ENCODE data around the gene RSF1. TPM values are rescaled to one million over a fixed set of nuclear protein-coding genes. Genes with fewer than 3 reads are reported as not detected.

RSF1 gene, protein sequence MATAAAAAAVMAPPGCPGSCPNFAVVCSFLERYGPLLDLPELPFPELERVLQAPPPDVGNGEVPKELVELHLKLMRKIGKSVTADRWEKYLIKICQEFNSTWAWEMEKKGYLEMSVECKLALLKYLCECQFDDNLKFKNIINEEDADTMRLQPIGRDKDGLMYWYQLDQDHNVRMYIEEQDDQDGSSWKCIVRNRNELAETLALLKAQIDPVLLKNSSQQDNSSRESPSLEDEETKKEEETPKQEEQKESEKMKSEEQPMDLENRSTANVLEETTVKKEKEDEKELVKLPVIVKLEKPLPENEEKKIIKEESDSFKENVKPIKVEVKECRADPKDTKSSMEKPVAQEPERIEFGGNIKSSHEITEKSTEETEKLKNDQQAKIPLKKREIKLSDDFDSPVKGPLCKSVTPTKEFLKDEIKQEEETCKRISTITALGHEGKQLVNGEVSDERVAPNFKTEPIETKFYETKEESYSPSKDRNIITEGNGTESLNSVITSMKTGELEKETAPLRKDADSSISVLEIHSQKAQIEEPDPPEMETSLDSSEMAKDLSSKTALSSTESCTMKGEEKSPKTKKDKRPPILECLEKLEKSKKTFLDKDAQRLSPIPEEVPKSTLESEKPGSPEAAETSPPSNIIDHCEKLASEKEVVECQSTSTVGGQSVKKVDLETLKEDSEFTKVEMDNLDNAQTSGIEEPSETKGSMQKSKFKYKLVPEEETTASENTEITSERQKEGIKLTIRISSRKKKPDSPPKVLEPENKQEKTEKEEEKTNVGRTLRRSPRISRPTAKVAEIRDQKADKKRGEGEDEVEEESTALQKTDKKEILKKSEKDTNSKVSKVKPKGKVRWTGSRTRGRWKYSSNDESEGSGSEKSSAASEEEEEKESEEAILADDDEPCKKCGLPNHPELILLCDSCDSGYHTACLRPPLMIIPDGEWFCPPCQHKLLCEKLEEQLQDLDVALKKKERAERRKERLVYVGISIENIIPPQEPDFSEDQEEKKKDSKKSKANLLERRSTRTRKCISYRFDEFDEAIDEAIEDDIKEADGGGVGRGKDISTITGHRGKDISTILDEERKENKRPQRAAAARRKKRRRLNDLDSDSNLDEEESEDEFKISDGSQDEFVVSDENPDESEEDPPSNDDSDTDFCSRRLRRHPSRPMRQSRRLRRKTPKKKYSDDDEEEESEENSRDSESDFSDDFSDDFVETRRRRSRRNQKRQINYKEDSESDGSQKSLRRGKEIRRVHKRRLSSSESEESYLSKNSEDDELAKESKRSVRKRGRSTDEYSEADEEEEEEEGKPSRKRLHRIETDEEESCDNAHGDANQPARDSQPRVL (N-terminal part only)
- total RNA-seq (2022; extraction: Qiagen RNA extraction; ENCODE audit: low read depth) = 14.4 to 21.7 TPM (median 17.2 TPM) in 5 replicates

DNA sequence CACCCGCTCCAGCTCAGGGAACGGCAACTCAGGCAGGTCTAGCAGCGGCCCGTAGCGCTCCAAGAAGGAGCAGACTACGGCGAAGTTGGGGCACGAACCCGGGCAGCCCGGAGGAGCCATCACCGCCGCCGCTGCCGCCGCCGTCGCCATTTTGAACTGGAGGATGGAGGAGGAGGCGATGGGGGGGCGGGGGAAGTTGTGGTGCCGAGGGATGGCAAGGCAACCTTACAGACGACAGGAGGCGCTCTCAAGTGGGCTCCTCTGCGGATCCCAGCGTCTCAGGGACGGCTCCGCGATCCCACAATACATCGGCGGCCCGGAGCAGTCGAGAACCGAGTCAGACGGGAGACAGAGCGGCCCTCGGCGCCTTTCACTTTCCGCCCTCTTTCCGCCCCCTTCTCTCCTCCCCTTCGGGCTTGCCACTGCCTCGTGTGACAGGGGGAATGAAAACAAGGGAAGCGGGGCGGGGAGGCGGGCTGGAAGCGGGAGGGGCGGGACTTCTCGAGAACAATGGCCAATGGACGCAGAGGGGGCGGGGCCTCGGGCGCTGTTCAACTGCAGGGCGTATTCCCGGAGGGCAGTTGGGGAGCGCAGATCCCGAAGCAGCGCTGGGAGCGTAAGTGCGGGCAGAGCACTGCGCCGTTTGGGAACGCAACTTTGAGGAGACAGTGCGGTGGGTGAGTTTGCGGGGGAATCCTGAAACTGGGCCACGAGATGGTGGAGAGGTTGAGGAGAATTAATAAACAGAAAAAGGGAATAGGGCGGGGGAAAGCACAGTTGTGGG, at the start of gene RSF1, which contains the start of gene AAMDC:
RSF1 (minus strand) TSS at position 158 of the 784 bp plus-strand sequence; CDS start at position 150, 8 bp downstream.
AAMDC (plus strand) TSS at position 580 of the 784 bp plus-strand sequence. CDS start 21,353 bp downstream, outside the sequence.

DNA sequence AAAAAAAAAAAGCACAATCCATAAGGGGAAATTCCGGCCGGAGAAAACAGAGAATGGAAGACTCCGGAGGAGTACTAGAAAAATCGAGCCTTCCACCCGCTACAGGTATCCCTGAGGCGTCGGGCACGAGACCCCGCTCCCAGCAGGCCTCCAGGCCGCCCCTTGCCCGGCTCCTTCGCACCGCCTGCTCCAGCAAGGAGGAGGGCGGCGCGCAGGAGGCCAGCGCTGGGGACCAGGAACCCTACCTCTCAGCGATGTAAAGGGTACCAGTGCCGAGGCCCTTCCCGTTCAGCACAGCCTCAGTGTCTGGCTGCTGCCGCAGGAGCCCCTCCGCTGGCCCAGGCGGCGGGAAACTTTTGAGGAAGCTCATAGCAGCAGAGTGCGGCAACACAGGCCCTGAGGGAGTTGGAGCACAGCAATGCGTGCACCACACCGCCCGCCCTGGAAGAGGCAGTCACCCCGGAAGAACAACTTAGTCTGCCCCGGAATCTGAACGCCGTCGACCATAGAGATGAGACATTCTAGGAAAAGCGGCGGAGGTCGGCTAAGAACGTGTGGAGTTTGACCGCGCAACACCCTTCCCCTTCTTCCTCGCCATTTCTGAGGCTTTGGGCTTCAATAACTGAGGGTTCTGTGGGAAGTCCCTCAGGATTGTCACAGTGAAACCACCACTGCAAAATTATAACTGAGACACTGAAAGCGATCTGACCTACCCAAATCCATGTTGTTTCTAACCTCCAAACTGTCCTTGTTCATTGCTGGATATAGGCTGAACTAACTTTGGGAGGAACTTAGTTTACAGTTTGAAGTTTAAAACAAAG, 183.0 kb downstream of the RSF1 start, which contains the start of gene CLNS1A:
CLNS1A (minus strand) TSS at position 450 of the 821 bp plus-strand sequence; CDS start at position 370, 80 bp downstream.

Other genes with a start within 250 kb of the RSF1 start
- 1.5 to 3.3 TPM (median 2.6 TPM) in 5 replicates for gene AQP11, start 230.8 kb downstream of the RSF1 start, total RNA-seq (2022; extraction: Qiagen RNA extraction; ENCODE audit: low read depth)
- gene CLNS1A, start 182.9 kb downstream of the RSF1 start, total RNA-seq (2022; extraction: Qiagen RNA extraction; ENCODE audit: low read depth) = 151 to 201 TPM (median 156 TPM) in 5 replicates
- gene AAMDC, start 422 bp upstream of the RSF1 start, total RNA-seq (2022; extraction: Qiagen RNA extraction; ENCODE audit: low read depth) = 24.1 to 39.5 TPM (median 30.8 TPM) in 5 replicates
- gene INTS4, start 173.9 kb upstream of the RSF1 start, total RNA-seq (2022; extraction: Qiagen RNA extraction; ENCODE audit: low read depth) = 16.3 to 20.0 TPM (median 18.2 TPM) in 5 replicates
- gene KCTD14, start 202.6 kb upstream of the RSF1 start, total RNA-seq (2022; extraction: Qiagen RNA extraction; ENCODE audit: low read depth) = 1.4 to 2.2 TPM (median 2.0 TPM) in 5 replicates
- gene THRSP, start 243.1 kb upstream of the RSF1 start, total RNA-seq (2022; extraction: Qiagen RNA extraction; ENCODE audit: low read depth) = not detected in 5 replicates